ENCODE results near the gene LSMEM2. TPM values are rescaled to one million over a fixed set of nuclear protein-coding genes. Genes with fewer than 3 reads are reported as not detected.

Gene LSMEM2
- total RNA-seq, 2 donors from 2014 or later: not detected

DNA sequence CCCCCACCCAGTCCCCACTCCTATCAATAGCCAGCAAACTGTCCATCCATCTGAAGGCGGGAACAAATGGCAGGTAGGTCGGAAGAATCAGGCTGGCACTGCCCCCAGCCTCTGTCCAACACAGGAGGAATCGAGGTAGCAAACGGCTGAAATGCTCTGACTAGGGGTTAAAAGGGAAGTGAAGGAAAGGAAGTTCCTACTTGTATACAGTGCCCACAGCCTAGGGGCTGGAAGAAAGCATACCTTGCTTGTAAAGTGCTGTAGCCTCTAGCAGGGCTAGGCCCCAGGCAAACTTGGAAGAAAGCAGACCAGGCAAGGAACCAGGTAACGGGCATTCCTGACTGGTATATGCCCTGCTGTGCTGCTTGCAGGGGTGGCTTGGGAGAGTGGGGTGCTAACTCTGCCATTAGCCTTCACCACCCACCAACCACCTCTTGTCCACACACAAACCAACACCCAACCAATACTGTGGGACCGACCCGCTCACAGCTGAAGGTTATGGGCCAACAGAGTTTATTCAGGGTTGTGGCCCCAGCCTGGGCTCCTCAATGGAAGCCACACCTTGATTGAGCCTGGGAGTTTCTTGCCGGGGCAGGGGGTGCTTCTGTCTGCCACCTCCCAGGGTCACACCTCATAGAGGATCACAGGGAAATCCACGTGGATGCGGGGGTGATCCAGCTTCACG, 46.8 kb downstream of the LSMEM2 start:
- intact Hi-C loops (cut with DNase I): loop anchor here (10.0 kb wide), 1 partner anchor 51 kb away; the partner anchor contains the start of gene LSMEM2
- no peak for DNase-seq
- Histone ChIP-seq H3K36me3 (peaks cover 8% of the 10 kb centered on the region), H3K4me1 (peaks cover 23% of the 10 kb centered on the region), H3K9ac (ENCODE audit: low read depth in 2 of 2, low read length in 2 of 2) (peak overlapping the region in 1 of 2 donors; percentile 26), H3K9me3 (no peaks in the 10 kb centered on the region), H3K27ac (no peak overlapping the region), H3K27me3 (no peaks in the 10 kb centered on the region), H3K4me3 (no peak overlapping the region)
- TF ChIP-seq, protein P1, sequence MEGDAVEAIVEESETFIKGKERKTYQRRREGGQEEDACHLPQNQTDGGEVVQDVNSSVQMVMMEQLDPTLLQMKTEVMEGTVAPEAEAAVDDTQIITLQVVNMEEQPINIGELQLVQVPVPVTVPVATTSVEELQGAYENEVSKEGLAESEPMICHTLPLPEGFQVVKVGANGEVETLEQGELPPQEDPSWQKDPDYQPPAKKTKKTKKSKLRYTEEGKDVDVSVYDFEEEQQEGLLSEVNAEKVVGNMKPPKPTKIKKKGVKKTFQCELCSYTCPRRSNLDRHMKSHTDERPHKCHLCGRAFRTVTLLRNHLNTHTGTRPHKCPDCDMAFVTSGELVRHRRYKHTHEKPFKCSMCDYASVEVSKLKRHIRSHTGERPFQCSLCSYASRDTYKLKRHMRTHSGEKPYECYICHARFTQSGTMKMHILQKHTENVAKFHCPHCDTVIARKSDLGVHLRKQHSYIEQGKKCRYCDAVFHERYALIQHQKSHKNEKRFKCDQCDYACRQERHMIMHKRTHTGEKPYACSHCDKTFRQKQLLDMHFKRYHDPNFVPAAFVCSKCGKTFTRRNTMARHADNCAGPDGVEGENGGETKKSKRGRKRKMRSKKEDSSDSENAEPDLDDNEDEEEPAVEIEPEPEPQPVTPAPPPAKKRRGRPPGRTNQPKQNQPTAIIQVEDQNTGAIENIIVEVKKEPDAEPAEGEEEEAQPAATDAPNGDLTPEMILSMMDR (IDR thresholded peaks at IDR 0.05): no peak

DNA sequence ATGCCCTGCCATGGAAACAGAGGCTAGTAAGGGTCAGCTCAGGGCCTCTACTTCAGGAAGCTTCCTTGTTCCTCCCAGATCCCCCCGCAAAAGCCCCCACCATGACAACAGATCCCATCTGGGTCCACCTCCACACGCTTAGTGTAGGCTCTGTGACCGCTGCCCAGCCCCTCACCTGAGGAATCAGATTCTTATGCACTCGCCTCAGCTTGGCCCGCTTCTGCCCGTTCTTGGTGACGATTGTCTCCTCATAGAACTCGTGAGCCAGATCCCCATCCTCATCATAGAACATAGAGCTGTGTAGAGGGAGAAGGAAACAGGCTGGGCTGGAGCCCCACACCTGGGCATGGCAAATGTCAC, 47.3 kb downstream of the LSMEM2 start:
- Histone ChIP-seq H3K4me1 (peaks cover 23% of the 10 kb centered on the region), H3K9ac (ENCODE audit: low read depth in 2 of 2, low read length in 2 of 2) (peak overlapping the region in 1 of 2 donors; percentile 26), H3K36me3 (peaks cover 14% of the 10 kb centered on the region), H3K27ac (no peak overlapping the region), H3K9me3 (no peaks in the 10 kb centered on the region), H3K4me3 (no peak overlapping the region), H3K27me3 (no peaks in the 10 kb centered on the region)
- DNase-seq: no peak
- TF ChIP-seq, protein P1 (IDR thresholded peaks at IDR 0.05): no peak
- intact Hi-C loops (cut with DNase I): loop anchor here (10.0 kb wide), 1 partner anchor 51 kb away; the partner anchor contains the start of gene LSMEM2

DNA sequence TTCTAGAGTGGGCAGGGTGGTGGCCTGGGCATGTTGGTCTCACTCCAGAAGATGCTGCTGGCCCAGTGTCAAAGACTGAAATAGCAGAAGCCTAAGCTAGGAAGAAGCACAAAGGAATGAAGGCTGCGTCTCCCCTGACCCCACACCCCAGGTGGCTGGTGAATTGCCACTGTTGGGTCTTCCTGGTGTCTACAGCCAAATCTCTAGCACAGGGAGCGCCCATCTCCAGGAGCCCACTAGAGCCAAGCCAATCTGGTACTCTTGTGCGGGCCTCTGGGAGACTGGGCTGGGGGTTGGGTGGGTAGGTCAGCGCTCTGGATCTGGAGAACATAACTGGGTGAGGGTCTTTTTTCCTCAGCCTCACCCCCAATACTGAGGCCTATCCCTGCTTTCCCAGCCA, 48.2 kb downstream of the LSMEM2 start:
- Histone ChIP-seq H3K4me1 (peaks cover 19% of the 10 kb centered on the region), H3K27ac (no peak overlapping the region), H3K27me3 (no peaks in the 10 kb centered on the region), H3K36me3 (peaks cover 20% of the 10 kb centered on the region), H3K9ac (ENCODE audit: low read depth in 2 of 2, low read length in 2 of 2) (peak overlapping the region; percentile 90 to 94), H3K9me3 (no peaks in the 10 kb centered on the region), H3K4me3 (peak overlapping the region; percentile 97)
- no peak for DNase-seq
- TF ChIP-seq, protein P1 (IDR thresholded peaks at IDR 0.05): no peak
- intact Hi-C loops (cut with DNase I): loop anchor here (10.0 kb wide), 1 partner anchor 52 kb away; the partner anchor contains the start of gene LSMEM2

DNA sequence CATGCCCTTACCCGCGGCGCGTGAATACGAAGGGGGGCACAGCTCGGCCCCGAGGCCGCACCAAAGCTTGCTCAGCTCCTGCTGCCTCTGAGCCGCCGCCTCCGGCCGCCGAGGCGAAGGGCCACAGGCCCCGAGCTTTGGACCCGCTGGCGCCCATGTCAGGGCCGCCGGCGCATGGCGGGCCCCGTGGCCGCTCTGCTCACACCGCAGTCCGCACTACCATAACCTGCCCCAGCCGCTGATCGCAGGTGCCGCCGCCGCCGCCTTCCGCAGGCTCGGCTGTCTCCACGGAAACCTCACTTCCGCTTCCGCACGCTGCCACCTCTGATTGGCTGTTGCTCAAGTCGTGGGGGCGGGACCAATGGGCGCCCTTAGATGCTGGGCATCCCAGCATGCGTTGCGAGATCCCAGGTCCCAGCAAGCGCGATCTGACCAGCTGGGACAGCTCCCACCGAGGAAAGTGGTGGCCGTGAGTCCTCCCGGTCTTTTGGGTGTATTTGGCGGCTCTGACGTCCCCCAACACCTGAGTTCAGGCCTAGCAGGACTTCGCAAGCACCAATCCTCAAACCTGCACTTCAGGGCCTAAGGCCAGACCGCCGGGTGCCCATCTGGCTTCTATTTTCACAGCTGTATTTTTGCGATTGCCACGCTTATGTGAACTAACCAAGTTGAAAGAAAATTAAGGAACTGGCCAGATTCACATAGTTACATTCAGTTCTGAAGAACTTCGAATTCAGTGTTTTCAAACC, 49.2 kb downstream of the LSMEM2 start, which contains the start of gene TUSC2:
TSS of gene TUSC2 (minus strand) at position 281 of the 749 bp plus-strand sequence. CDS start at position 157, 124 bp downstream.
- Histone ChIP-seq H3K36me3 (peaks cover 20% of the 10 kb centered on the region), H3K27me3 (no peaks in the 10 kb centered on the region), H3K27ac (peak within 1 kb of the TSS; percentile 83), H3K9ac (ENCODE audit: low read depth in 2 of 2, low read length in 2 of 2) (peak within 1 kb of the TSS; percentile 90 to 94), H3K9me3 (no peaks in the 10 kb centered on the region), H3K4me1 (peaks cover 13% of the 10 kb centered on the region), H3K4me3 (peak within 1 kb of the TSS; percentile 97)
- intact Hi-C loops (cut with DNase I): loop anchor here (10.0 kb wide), 1 partner anchor 53 kb away; the partner anchor contains the start of gene LSMEM2
- DNase-seq: peak; percentile 98
- TF ChIP-seq, protein P1 (IDR thresholded peaks at IDR 0.05): no peak

DNA sequence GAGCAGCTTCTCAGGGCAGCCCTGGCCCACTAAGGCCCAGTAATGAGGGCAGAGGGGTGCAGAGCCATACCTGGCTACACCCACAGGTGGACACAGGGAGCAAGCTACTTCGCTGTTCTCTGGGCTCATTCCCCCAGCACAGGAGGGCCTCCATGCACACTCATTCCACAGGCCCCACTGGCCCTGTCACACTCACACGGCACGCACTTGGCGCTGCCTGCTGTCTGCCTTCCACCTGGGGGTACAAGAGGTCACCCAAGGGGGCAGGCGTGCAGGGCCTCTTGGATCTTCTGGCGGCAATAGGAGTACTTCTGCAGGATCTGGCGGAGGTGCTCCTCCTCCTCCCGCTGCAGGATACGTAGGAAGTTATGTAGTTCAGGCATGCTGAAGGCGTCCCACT, 51.4 kb downstream of the LSMEM2 start:
- Histone ChIP-seq H3K36me3 (peaks cover 20% of the 10 kb centered on the region), H3K9ac (ENCODE audit: low read depth in 2 of 2, low read length in 2 of 2) (no peak overlapping the region), H3K4me3 (no peak overlapping the region), H3K9me3 (no peaks in the 10 kb centered on the region), H3K27me3 (no peaks in the 10 kb centered on the region), H3K27ac (no peak overlapping the region), H3K4me1 (peaks cover 19% of the 10 kb centered on the region)
- intact Hi-C loops (cut with DNase I): no loop called here
- DNase-seq: no peak
- TF ChIP-seq, protein P1 (IDR thresholded peaks at IDR 0.05): no peak
